HTR-8/SVneo (cell line): Measurements from ENCODE around the gene ADGRF4.
A peak's percentile ranks its signal among the peaks of the same experiment; 100 is the strongest.

ENCODE experiments used
- DNase-seq: peaks from one replicate; pipeline ENCODE4 v3.0.0; 2011; ENCODE audit warnings: low spot score, mixed read lengths; ENCODE audit not compliant: insufficient read length
- FAIRE-seq: peaks from 2 replicates; lab custom pipeline; 2011; peaks lifted over from hg19 to GRCh38; lab: Jason Lieb, UNC

The ADGRF4 gene

GRCh38 chr6:47698342-47698787, at the start of gene ADGRF4:
Gene ADGRF4 (plus strand): TSS chr6:47698580. CDS start chr6:47707246, 8,666 bp downstream.
- DNase-seq (peak; percentile 43), FAIRE-seq (peak; percentile 28)

GRCh38 chr6:47650553-47651432, 47.6 kb upstream of the ADGRF4 start:
- DNase-seq (no peak), FAIRE-seq (no peak)

- no peak for FAIRE-seq
These were observed 46.9 kb upstream of the ADGRF4 start for GRCh38 chr6:47651505-47651944.

GRCh38 chr6:47653706-47654105, 44.7 kb upstream of the ADGRF4 start:
- FAIRE-seq = no peak
- no peak for DNase-seq

More at GRCh38 chr6:47651505-47651944, 46.9 kb upstream of the ADGRF4 start:
- no peak for DNase-seq

GRCh38 chr6:47654255-47654654, 44.1 kb upstream of the ADGRF4 start:
- DNase-seq (no peak), FAIRE-seq (no peak)

- FAIRE-seq (no peak), DNase-seq (peak; percentile 43)
These were observed 42.4 kb upstream of the ADGRF4 start for GRCh38 chr6:47655719-47656595.

- DNase-seq (no peak), FAIRE-seq (no peak)
These were observed 36.4 kb upstream of the ADGRF4 start for GRCh38 chr6:47661960-47662359.

GRCh38 chr6:47663462-47664216, 34.7 kb upstream of the ADGRF4 start:
- no peak for FAIRE-seq
- no peak for DNase-seq

- DNase-seq = no peak
- no peak for FAIRE-seq
These were observed 33.3 kb upstream of the ADGRF4 start for GRCh38 chr6:47665112-47665511.

GRCh38 chr6:47669684-47670513, 28.5 kb upstream of the ADGRF4 start:
- FAIRE-seq = no peak
- DNase-seq = peak; percentile 14

- no peak for DNase-seq
- no peak for FAIRE-seq
These were observed 27.5 kb upstream of the ADGRF4 start for GRCh38 chr6:47670851-47671250.

- FAIRE-seq (no peak), DNase-seq (no peak)
These were observed 26.6 kb upstream of the ADGRF4 start for GRCh38 chr6:47671777-47672176.

- FAIRE-seq = no peak
- no peak for DNase-seq
These were observed 25.6 kb upstream of the ADGRF4 start for GRCh38 chr6:47672816-47673215.

- DNase-seq = no peak
These were observed 23.7 kb upstream of the ADGRF4 start for GRCh38 chr6:47674673-47675072.

GRCh38 chr6:47677381-47678100, 20.8 kb upstream of the ADGRF4 start:
- no peak for FAIRE-seq
- DNase-seq = no peak

More at GRCh38 chr6:47674673-47675072, 23.7 kb upstream of the ADGRF4 start:
- no peak for FAIRE-seq

- FAIRE-seq = no peak
- DNase-seq = no peak
These were observed 19.6 kb upstream of the ADGRF4 start for GRCh38 chr6:47678739-47679138.

GRCh38 chr6:47679322-47679906, 19.0 kb upstream of the ADGRF4 start:
- FAIRE-seq (no peak), DNase-seq (no peak)

- DNase-seq (no peak), FAIRE-seq (no peak)
These were observed 18.3 kb upstream of the ADGRF4 start for GRCh38 chr6:47680051-47680450.
